Measurements from ENCODE around the gene PIPOX.
"Not testable (repeated sequence)": the region's sequence is repeated elsewhere in the genome, so short reads cannot be mapped to it uniquely, and the experiment has no call there.

PIPOX gene

DNA sequence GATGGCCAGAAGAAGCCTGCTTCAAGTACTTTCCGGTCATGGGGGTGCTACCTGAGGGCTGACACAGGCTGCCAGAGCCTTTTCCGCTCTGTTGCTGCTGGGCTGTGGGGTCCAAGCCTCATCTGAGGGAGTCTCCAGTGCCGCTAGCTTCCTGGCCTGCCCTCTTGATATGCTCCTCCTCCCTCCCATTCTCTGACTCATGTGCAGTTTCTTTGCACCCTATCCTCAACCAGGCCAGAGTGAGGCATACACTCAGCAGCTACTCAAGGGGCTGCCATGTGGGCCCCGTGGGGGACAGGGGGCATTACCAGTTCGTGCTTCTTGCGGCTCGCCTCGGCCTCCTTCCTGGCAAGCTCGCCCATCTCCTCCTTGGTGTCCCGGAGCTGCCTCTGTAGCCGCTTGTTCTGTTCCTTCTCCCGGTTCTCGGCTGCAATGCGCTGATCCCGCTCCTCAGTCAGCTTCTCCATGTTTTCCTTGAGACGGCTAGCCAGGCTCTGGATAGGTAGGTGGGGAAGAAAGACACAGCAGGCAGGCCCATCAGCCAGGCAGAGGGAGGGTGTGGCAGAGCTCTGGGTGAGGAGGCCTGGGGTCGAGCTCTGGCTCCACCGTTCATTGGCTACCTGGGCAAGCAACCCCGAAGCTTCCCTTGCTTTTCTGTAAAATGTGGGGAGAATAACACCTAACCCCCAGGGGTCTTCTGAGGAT lies 43.8 kb downstream of the PIPOX start:
- Histone ChIP-seq H3K27ac (ENCODE audit: low read depth, low read length) (no peak overlapping the region), H3K4me3 (ENCODE audit: low read depth, low read length) (no peak overlapping the region), H3K79me2 (ENCODE audit: control insufficient read depth, insufficient read depth, low read length, unreplicated experiment) (no peaks in the 10 kb centered on the region), H3K4me1 (ENCODE audit: control insufficient read depth, insufficient read depth, low read length, unreplicated experiment) (no peaks in the 10 kb centered on the region), H3K27me3 (ENCODE audit: insufficient read depth, low read length) (no peaks in the 10 kb centered on the region), H2AFZ (ENCODE audit: low read length, unreplicated experiment) (no peak overlapping the region), H3K36me3 (ENCODE audit: insufficient read depth, low read length) (no peaks in the 10 kb centered on the region; the same call in 1 of the 2 replicates)

DNA sequence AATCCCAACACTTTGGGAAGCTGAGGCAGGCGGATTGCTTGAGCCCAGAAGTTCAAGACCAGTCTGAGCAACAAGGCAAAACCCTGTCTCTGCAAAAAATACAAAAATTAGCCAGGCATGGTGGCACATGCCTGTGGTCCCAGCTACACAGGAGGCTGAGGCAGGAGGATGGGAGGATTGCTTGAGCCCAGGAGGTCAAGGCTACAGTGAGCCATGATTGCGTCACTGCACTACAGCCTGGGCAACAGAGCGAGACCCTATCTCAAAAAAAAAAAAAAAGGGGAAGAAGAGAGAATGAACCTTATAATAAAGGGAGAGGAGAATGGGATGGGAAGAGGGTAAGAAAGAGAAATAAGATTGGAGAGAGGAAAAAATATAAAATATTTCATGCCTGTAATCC lies 45.8 kb downstream of the PIPOX start:
- H3K36me3 ChIP-seq (ENCODE audit: insufficient read depth, low read length); H3K4me1 ChIP-seq (ENCODE audit: control insufficient read depth, insufficient read depth, low read length, unreplicated experiment): not testable (repeated sequence)

DNA sequence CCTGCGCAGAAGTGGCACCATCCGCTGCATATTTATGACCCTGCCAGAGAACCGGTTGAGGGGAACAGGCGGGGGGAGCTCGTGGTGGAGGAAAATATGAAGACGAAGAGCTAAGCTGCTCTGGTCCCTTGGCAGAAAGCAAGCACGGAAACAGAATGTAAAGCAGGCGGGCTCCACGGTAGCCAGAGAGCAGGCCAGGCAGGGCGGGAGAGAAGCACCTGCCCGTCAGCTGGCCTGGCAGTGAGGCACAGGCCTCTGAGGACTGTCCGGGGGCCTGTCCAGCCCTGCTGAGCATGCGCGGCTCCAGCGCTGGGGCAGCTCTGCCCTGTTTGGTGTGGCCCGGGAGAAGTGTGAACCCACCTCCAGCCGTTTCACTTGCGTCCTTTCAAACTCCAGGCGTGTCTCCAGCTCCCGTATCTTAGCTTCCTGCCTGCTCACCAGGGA lies 46.7 kb downstream of the PIPOX start:
- Histone ChIP-seq H3K4me1 (ENCODE audit: control insufficient read depth, insufficient read depth, low read length, unreplicated experiment) (no peaks in the 10 kb centered on the region), H3K36me3 (ENCODE audit: insufficient read depth, low read length) (no peaks in the 10 kb centered on the region), H3K27me3 (ENCODE audit: insufficient read depth, low read length) (no peaks in the 10 kb centered on the region), H3K27ac (ENCODE audit: low read depth, low read length) (no peak overlapping the region), H2AFZ (ENCODE audit: low read length, unreplicated experiment) (no peak overlapping the region), H3K4me3 (ENCODE audit: low read depth, low read length) (no peak overlapping the region), H3K79me2 (ENCODE audit: control insufficient read depth, insufficient read depth, low read length, unreplicated experiment) (no peaks in the 10 kb centered on the region)

More for the DNA sequence above, 45.8 kb downstream of the PIPOX start:
- not testable (repeated sequence) for H3K27me3 ChIP-seq (ENCODE audit: insufficient read depth, low read length); H3K4me3 ChIP-seq (ENCODE audit: low read depth, low read length); H3K27ac ChIP-seq (ENCODE audit: low read depth, low read length); H3K79me2 ChIP-seq (ENCODE audit: control insufficient read depth, insufficient read depth, low read length, unreplicated experiment); H2AFZ ChIP-seq (ENCODE audit: low read length, unreplicated experiment)

DNA sequence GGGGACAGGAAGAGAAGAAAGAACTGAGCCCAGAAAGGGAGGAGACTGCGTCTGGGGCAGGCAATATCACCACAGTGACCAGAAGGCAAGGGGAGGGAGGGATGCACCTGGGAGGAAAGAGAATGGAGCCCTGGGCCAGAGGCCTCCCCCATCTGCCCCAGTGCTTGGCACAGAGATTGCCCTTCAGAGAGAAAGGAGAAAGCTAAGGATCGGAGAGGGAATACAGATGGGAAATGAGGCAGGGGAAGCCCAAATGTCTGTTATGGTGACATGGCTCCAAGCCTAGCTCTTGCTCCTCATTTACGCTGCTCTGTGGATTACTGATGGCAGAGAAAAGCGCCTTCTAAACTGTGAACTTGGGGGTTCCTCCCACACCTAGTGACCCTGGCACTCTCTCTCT lies 47.2 kb downstream of the PIPOX start:
- Histone ChIP-seq H3K4me1 (ENCODE audit: control insufficient read depth, insufficient read depth, low read length, unreplicated experiment) (no peaks in the 10 kb centered on the region), H3K27ac (ENCODE audit: low read depth, low read length) (no peak overlapping the region), H3K36me3 (ENCODE audit: insufficient read depth, low read length) (no peaks in the 10 kb centered on the region), H3K27me3 (ENCODE audit: insufficient read depth, low read length) (no peaks in the 10 kb centered on the region), H3K79me2 (ENCODE audit: control insufficient read depth, insufficient read depth, low read length, unreplicated experiment) (no peaks in the 10 kb centered on the region), H3K4me3 (ENCODE audit: low read depth, low read length) (no peak overlapping the region), H2AFZ (ENCODE audit: low read length, unreplicated experiment) (no peak overlapping the region)

DNA sequence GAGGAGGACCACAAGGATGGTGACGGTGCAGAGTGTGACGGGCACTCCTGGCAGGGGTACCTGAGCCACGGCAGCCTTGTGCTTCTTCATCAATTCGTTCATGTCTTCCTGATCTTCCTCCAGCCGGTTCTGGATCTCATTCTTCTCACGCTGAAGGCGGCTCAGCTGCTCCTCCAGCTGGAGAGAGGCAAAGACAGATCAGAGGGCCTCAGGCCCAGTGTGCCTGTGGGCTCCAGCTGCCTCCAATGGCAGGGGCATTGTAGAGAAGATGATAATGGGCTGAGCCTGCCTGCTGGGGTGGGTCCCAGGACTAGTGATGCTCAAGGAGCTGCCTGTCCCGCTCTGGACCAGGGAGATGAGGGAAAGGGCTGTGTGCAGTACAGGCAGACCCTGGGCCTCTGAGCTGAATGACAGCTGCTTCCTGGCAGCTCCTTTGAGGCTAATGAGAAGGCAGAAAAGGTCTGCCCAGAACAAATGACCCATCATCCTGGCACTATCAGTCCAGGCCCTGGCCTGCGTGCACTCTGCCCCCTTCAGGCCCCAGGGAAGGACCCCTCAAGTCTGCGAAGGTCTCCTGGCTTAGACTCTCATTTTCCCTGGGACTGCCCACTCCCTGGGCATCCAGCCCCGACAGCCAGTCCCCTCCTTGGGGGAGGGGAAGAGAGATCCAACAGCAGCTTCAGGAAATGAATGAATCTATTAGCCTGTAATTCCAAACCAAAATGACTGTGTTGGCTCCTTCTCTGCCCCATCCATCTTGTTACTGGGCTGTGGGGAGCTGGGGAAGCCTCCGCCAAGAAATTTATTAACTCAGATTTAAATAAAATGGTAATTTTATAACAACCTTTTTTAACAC lies 48.0 kb downstream of the PIPOX start:
- Histone ChIP-seq H3K36me3 (ENCODE audit: insufficient read depth, low read length) (no peaks in the 10 kb centered on the region), H3K27ac (ENCODE audit: low read depth, low read length) (no peak overlapping the region), H2AFZ (ENCODE audit: low read length, unreplicated experiment) (no peak overlapping the region), H3K79me2 (ENCODE audit: control insufficient read depth, insufficient read depth, low read length, unreplicated experiment) (no peaks in the 10 kb centered on the region), H3K4me1 (ENCODE audit: control insufficient read depth, insufficient read depth, low read length, unreplicated experiment) (no peaks in the 10 kb centered on the region), H3K27me3 (ENCODE audit: insufficient read depth, low read length) (no peaks in the 10 kb centered on the region), H3K4me3 (ENCODE audit: low read depth, low read length) (no peak overlapping the region)

DNA sequence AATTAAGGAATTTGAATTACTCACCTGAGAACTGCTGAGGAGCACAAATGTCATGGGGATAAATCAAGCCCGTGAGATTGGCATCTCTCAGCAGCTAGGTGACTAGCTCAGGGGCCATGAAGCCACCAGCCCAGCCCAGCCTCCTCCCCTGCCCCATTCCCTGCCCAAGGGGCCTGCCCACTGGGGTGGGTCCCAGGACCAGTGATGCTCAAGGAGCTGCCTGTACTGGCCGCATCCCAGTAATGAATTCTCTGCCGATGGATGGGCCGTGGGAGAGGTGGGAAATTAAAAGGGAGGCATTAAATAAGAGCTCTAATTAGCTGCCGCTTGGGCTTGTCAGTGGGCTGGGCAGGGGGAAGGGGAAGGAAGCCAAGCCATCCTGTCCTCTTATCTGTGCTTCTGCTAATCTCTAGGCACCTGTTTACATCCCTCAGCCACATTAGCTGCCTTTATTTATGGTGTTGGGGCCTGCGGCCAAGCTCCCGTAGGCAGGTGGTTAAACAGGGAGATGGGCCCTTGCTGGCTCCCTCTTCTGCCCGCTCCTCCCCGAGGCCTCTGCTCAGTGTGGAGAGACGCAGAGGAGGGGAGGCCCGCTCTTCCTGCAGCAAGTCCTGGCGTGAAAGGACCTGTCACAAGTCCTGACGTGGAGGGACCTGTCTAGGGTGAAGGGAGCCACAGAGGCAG lies 48.8 kb downstream of the PIPOX start:
- Histone ChIP-seq H3K36me3 (ENCODE audit: insufficient read depth, low read length) (no peaks in the 10 kb centered on the region), H3K79me2 (ENCODE audit: control insufficient read depth, insufficient read depth, low read length, unreplicated experiment) (no peaks in the 10 kb centered on the region), H2AFZ (ENCODE audit: low read length, unreplicated experiment) (no peak overlapping the region), H3K27me3 (ENCODE audit: insufficient read depth, low read length) (no peaks in the 10 kb centered on the region), H3K27ac (ENCODE audit: low read depth, low read length) (no peak overlapping the region), H3K4me3 (ENCODE audit: low read depth, low read length) (no peak overlapping the region), H3K4me1 (ENCODE audit: control insufficient read depth, insufficient read depth, low read length, unreplicated experiment) (no peaks in the 10 kb centered on the region)

DNA sequence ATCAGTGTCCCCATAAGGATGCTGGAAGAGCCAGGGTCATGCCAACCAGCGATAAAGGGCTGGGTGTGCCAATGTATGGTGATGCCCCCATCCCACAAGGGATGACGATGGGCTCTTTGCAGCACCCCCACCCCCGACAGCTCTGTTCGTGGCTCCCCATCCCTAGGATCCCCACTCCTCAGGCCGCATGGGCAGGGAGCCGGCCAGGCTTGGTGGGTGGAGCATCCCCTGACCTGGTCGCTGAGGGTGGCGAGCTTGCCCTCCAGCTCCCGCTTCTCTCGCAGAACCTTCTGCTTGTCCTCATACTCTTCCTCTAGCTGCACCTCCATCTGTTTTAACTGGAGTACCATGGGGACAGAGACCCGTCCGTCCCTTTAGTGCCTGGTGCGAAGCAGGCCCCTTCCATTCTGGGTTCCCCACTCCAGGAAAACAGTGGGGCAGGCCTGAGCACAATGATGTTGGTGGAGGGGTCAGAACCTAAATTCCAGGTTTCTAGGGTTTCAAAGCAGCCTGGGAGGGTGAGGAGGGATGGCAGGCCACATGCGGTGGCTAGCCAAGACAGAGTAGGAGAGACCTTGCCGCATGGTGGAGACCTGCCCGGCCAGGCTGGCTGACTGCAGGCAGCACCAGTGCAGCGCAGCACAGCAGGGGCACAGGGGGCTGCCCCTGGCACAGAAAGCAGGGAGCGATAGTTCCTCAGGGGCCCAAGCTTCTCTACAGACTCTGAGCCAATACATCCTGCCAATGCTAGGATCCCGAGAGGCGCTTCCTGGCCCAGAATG lies 50.3 kb downstream of the PIPOX start:
- Histone ChIP-seq H3K27me3 (ENCODE audit: insufficient read depth, low read length) (no peaks in the 10 kb centered on the region), H3K27ac (ENCODE audit: low read depth, low read length) (no peak overlapping the region), H3K36me3 (ENCODE audit: insufficient read depth, low read length) (no peaks in the 10 kb centered on the region), H3K79me2 (ENCODE audit: control insufficient read depth, insufficient read depth, low read length, unreplicated experiment) (no peaks in the 10 kb centered on the region), H3K4me1 (ENCODE audit: control insufficient read depth, insufficient read depth, low read length, unreplicated experiment) (no peaks in the 10 kb centered on the region), H3K4me3 (ENCODE audit: low read depth, low read length) (no peak overlapping the region), H2AFZ (ENCODE audit: low read length, unreplicated experiment) (no peak overlapping the region)

DNA sequence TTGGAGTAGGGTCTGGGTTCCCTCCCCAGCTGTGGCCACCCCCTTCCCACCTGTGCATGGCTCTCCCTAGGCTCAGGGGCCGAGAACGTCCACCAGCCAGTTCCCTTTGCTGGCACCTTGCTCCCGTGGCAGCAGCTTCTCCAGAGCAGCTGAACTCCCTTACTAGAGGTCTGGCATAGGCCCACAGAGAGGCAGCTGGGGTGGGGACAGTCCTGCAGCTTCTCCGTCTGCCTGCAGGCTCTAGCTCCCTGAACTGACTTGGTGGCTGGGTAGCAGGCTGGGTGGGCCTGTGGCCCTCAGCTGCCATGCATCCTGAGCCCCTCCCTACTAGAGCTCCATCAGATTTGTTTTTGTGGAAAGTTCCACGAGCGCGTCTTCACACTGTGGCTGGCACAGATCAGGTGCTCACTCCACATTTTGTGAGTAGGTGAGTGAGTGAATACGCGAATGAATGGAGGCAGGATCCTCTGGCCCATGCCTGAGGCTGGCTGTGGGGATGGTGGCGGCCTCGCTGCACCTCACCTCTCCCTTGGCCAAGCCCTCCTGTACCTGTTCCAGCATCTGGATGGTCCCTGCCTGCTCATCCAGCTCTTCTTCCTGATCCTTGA lies 51.3 kb downstream of the PIPOX start:
- H2AFZ ChIP-seq (ENCODE audit: low read length, unreplicated experiment): no peak overlapping the region
- no peak overlapping the region for H3K4me3 ChIP-seq (ENCODE audit: low read depth, low read length)
- no peaks in the 10 kb centered on the region for H3K27me3 ChIP-seq (ENCODE audit: insufficient read depth, low read length)
- no peaks in the 10 kb centered on the region for H3K79me2 ChIP-seq (ENCODE audit: control insufficient read depth, insufficient read depth, low read length, unreplicated experiment)
- H3K4me1 ChIP-seq (ENCODE audit: control insufficient read depth, insufficient read depth, low read length, unreplicated experiment): no peaks in the 10 kb centered on the region
- no peak overlapping the region for H3K27ac ChIP-seq (ENCODE audit: low read depth, low read length)
- no peaks in the 10 kb centered on the region for H3K36me3 ChIP-seq (ENCODE audit: insufficient read depth, low read length)

DNA sequence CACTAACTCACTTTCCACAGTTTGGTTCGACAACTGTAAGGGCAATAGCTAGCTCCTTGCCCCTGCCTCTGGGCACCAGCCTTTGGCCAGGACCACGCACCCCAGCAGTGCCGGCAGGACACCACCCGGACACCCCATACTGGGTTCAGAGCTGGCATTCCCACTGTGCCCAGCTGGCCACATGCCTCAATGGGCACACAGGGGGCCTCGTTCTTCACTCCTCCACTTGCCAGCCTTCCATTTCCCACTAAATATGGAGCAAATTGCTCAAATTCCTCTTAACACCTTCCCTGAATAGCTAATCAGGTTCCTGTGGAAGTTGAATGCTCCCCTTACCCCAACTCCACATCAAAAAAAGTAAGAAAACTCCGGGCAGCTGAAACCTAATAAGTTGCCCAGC lies 52.5 kb downstream of the PIPOX start:
- no peaks in the 10 kb centered on the region for H3K79me2 ChIP-seq (ENCODE audit: control insufficient read depth, insufficient read depth, low read length, unreplicated experiment)
- H3K27ac ChIP-seq (ENCODE audit: low read depth, low read length): no peak overlapping the region
- no peak overlapping the region for H3K4me3 ChIP-seq (ENCODE audit: low read depth, low read length)
- H2AFZ ChIP-seq (ENCODE audit: low read length, unreplicated experiment): no peak overlapping the region
- no peaks in the 10 kb centered on the region for H3K4me1 ChIP-seq (ENCODE audit: control insufficient read depth, insufficient read depth, low read length, unreplicated experiment)
- no peaks in the 10 kb centered on the region for H3K27me3 ChIP-seq (ENCODE audit: insufficient read depth, low read length)
- no peaks in the 10 kb centered on the region for H3K36me3 ChIP-seq (ENCODE audit: insufficient read depth, low read length)

DNA sequence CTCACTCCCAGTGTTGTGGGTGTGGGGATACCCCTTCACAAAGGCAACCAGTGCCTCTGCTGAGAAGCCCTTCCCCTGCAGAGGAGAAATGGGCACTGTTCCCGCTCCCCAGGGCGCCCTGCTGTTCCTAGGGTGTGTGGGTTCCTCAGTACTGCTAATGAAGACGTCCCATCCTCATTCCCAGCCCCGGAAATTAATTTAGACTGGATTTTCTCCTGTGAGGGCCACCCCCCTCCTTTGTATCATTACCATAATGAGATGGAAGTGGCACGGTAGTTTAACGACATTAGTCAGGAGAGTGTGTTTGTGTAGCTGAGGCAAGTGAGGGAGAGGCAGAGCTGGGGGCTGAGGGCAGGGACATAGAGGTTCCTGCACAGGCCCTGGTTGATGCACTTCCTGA lies 53.2 kb downstream of the PIPOX start:
- no peaks in the 10 kb centered on the region for H3K27me3 ChIP-seq (ENCODE audit: insufficient read depth, low read length)
- no peaks in the 10 kb centered on the region for H3K4me1 ChIP-seq (ENCODE audit: control insufficient read depth, insufficient read depth, low read length, unreplicated experiment)
- H3K27ac ChIP-seq (ENCODE audit: low read depth, low read length): no peak overlapping the region
- H3K79me2 ChIP-seq (ENCODE audit: control insufficient read depth, insufficient read depth, low read length, unreplicated experiment): no peaks in the 10 kb centered on the region
- H3K4me3 ChIP-seq (ENCODE audit: low read depth, low read length): no peak overlapping the region
- H2AFZ ChIP-seq (ENCODE audit: low read length, unreplicated experiment): no peak overlapping the region
- H3K36me3 ChIP-seq (ENCODE audit: insufficient read depth, low read length): no peaks in the 10 kb centered on the region

All from ACC112 (cell line).